Hepatocyte (in vitro differentiated cells): ENCODE results near the gene TMEM106C.

ENCODE experiments used
- EZH2 ChIP-seq: fragments of 200-600 bp; sonication (generic); IDR thresholded peaks from 2 replicates; pipeline ENCODE4 v1.6.1; 2016; ENCODE audit warnings: antibody characterized with exemption, mild to moderate bottlenecking, borderline replicate concordance
- TF ChIP-seq, protein P1 (sequence below): fragments of 200-600 bp; sonication (generic); IDR thresholded peaks from 2 replicates; pipeline ENCODE4 v1.5.1; 2016; ENCODE audit warnings: antibody characterized with exemption, mild to moderate bottlenecking; ENCODE audit not compliant: poor library complexity

- TF ChIP-seq, protein P1, sequence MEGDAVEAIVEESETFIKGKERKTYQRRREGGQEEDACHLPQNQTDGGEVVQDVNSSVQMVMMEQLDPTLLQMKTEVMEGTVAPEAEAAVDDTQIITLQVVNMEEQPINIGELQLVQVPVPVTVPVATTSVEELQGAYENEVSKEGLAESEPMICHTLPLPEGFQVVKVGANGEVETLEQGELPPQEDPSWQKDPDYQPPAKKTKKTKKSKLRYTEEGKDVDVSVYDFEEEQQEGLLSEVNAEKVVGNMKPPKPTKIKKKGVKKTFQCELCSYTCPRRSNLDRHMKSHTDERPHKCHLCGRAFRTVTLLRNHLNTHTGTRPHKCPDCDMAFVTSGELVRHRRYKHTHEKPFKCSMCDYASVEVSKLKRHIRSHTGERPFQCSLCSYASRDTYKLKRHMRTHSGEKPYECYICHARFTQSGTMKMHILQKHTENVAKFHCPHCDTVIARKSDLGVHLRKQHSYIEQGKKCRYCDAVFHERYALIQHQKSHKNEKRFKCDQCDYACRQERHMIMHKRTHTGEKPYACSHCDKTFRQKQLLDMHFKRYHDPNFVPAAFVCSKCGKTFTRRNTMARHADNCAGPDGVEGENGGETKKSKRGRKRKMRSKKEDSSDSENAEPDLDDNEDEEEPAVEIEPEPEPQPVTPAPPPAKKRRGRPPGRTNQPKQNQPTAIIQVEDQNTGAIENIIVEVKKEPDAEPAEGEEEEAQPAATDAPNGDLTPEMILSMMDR = no peak
- TF ChIP-seq EZH2 = no peak
Observed at GRCh38 chr12:47965581-47965980, 2.2 kb downstream of the TMEM106C start.
